GM12878 (cell line): Measurements from ENCODE around the gene FGF12. TPM values are rescaled to one million over a fixed set of nuclear protein-coding genes. Genes with fewer than 3 reads are reported as not detected.

ENCODE experiments used
- ATAC-seq: fragments of 200-7000 bp; cut with Tn5 transposase; 3 replicates; pipeline ENCODE4 v1.9.1; 2020; ENCODE audit warnings: mild to moderate bottlenecking, moderate library complexity
- BruUV-seq: library from RNA; stranded (reverse); fragments of 400-500 nt; replicated peaks from 2 replicates; lab custom pipeline; 2021; lab: Mats Ljungman, UMichigan
- CTCF ChIA-PET: fragments of 300-600 bp; sonication (Branson Sonifier 250); formaldehyde crosslinking; extraction: SDS; loops from one replicate; lab custom pipeline; 2021; ENCODE audit warnings: inconsistent platforms; lab: Yijun Ruan, JAX
- POLR2A ChIA-PET: fragments of 350-600 bp; formaldehyde crosslinking; extraction: SDS; loops from one replicate; lab custom pipeline; 2021; ENCODE audit warnings: inconsistent platforms; lab: Charles Lee
- RAD21 ChIA-PET: fragments of 300-600 bp; sonication (Branson Sonifier 250); formaldehyde crosslinking; loops from one replicate; lab custom pipeline; 2023; ENCODE audit warnings: antibody characterized with exemption; ENCODE audit not compliant: unreplicated experiment; lab: Charles Lee
- SMC1A ChIA-PET: fragments of 300-600 bp; sonication (Branson Sonifier 250); formaldehyde crosslinking; loops from one replicate; lab custom pipeline; 2023; ENCODE audit not compliant: unreplicated experiment, uncharacterized antibody; lab: Charles Lee
- DNase-seq: peaks from one replicate; pipeline ENCODE4 v3.0.0-alpha.2; 2011; ENCODE audit warnings: low read depth, low spot score
- FAIRE-seq: peaks from 3 replicates; lab custom pipeline; 2011; peaks lifted over from hg19 to GRCh38; lab: Jason Lieb, UNC
- H2AFZ ChIP-seq: 2 replicates; pipeline ENCODE4 v1.6.0; 2011; ENCODE audit warnings: low read depth, low read length, control low read depth; ENCODE audit not compliant: control insufficient read depth
- H3K27ac ChIP-seq: 2 replicates; pipeline ENCODE4 v1.5.1; 2011; ENCODE audit warnings: control low read depth; ENCODE audit not compliant: control insufficient read depth, insufficient read depth
- H3K27me3 ChIP-seq, 2 experiments: replicated peaks in 1 of 2; 2 replicates each; pipeline versions ENCODE4 v1.6.0 to v1.6.1; 2011; ENCODE audit warnings: low read length in 1 of 2; ENCODE audit not compliant: control insufficient read depth in 2 of 2, insufficient read depth in 2 of 2
- H3K36me3 ChIP-seq, 2 experiments: 2 replicates each; pipeline ENCODE4 v1.5.1; 2011; ENCODE audit warnings: low read length in 1 of 2; ENCODE audit not compliant: control insufficient read depth in 2 of 2, insufficient read depth in 2 of 2
- H3K4me1 ChIP-seq: 2 replicates; pipeline ENCODE4 v1.6.1; 2011; ENCODE audit warnings: mild to moderate bottlenecking, low read length, moderate library complexity, mixed read lengths; ENCODE audit not compliant: control insufficient read depth, insufficient read depth
- H3K4me2 ChIP-seq: 2 replicates; pipeline ENCODE4 v1.6.0; 2011; ENCODE audit warnings: control low read depth; ENCODE audit not compliant: control insufficient read depth, insufficient read depth
- H3K4me3 ChIP-seq: fragments of 200-600 bp; sonication (generic); 2 replicates; pipeline ENCODE4 v1.5.1; 2016
- H3K79me2 ChIP-seq: 2 replicates; pipeline ENCODE4 v1.6.0; 2011; ENCODE audit warnings: low read length; ENCODE audit not compliant: control insufficient read depth, insufficient read depth
- H3K9ac ChIP-seq: 2 replicates; pipeline ENCODE4 v1.8.0; 2011; ENCODE audit warnings: low read length, control low read depth, mixed read lengths; ENCODE audit not compliant: control insufficient read depth, insufficient read depth
- H3K9me3 ChIP-seq: replicated peaks from 3 replicates; pipeline ENCODE4 v1.5.1; 2011; ENCODE audit warnings: mild to moderate bottlenecking, low read length; ENCODE audit not compliant: control insufficient read depth, insufficient read depth
- H4K20me1 ChIP-seq: 2 replicates; pipeline ENCODE4 v1.6.0; 2011; ENCODE audit not compliant: control insufficient read depth, insufficient read depth
- BHLHE40 ChIP-seq, 2 experiments: fragments of 450-650 bp in 1 of 2; IDR thresholded peaks; 2 replicates each; pipeline ENCODE4 v1.6.1; 2011 to 2017; ENCODE audit warnings: low read depth in 2 of 2, borderline replicate concordance in 1 of 2, improper control_type of control experiment in 1 of 2, low read length in 1 of 2, mild to moderate bottlenecking in 1 of 2
- BRCA1 ChIP-seq: IDR thresholded peaks from 2 replicates; pipeline ENCODE4 v1.6.1; 2011; ENCODE audit warnings: low read depth, low read length, improper control_type of control experiment
- CEBPB ChIP-seq, 2 experiments: fragments of 150-350 bp in 1 of 2; IDR thresholded peaks; 2 replicates each; pipeline ENCODE4 v1.6.1; 2012 to 2014; ENCODE audit warnings: low read depth in 2 of 2, low read length in 2 of 2, borderline replicate concordance in 1 of 2, inconsistent platforms in 1 of 2
- HDAC2 ChIP-seq: fragments of 200-600 bp; sonication (generic); IDR thresholded peaks from 2 replicates; pipeline ENCODE4 v1.6.1; 2017
- IRF4 ChIP-seq: IDR thresholded peaks from 2 replicates; pipeline ENCODE4 v1.6.1; 2011; ENCODE audit warnings: low read depth, low read length
- KDM1A ChIP-seq: fragments of 200-600 bp; sonication (generic); IDR thresholded peaks from 2 replicates; pipeline ENCODE4 v1.6.1; 2016; ENCODE audit warnings: borderline replicate concordance
- MEF2A ChIP-seq: IDR thresholded peaks from 2 replicates; pipeline ENCODE4 v1.6.1; 2011; ENCODE audit warnings: low read depth, mild to moderate bottlenecking, low read length, moderate library complexity; ENCODE audit not compliant: insufficient read depth
- RCOR1 ChIP-seq: conservative IDR thresholded peaks from 2 replicates; pipeline ENCODE4 v1.6.1; 2012; ENCODE audit warnings: low read depth, low read length, improper control_type of control experiment
- SIX5 ChIP-seq: IDR thresholded peaks from 2 replicates; pipeline ENCODE4 v1.6.1; 2011; ENCODE audit warnings: mild to moderate bottlenecking, low read depth, low read length, moderate library complexity; ENCODE audit not compliant: severe bottlenecking
- SUPT20H ChIP-seq: IDR thresholded peaks from 2 replicates; pipeline ENCODE4 v1.6.1; 2011; ENCODE audit warnings: low read depth, mild to moderate bottlenecking, low read length, moderate library complexity, borderline replicate concordance; ENCODE audit not compliant: control insufficient read depth
- TBL1XR1 ChIP-seq: IDR thresholded peaks from 2 replicates; pipeline ENCODE4 v1.6.1; 2012; ENCODE audit warnings: low read depth, low read length, improper control_type of control experiment
- TCF7 ChIP-seq: IDR thresholded peaks from 2 replicates; pipeline ENCODE4 v1.6.1; 2014; ENCODE audit warnings: antibody characterized with exemption, borderline replicate concordance
- WRNIP1 ChIP-seq: IDR thresholded peaks from 2 replicates; pipeline ENCODE4 v1.6.1; 2011; ENCODE audit warnings: low read depth, low read length, improper control_type of control experiment, borderline replicate concordance
- YBX1 ChIP-seq: fragments of 450-650 bp; IDR thresholded peaks from 2 replicates; pipeline ENCODE4 v1.6.1; 2016; ENCODE audit warnings: antibody characterized with exemption
- YY1 ChIP-seq: IDR thresholded peaks from 2 replicates; pipeline ENCODE4 v1.6.1; 2011; ENCODE audit warnings: low read depth, mild to moderate bottlenecking, low read length
- ZZZ3 ChIP-seq: IDR thresholded peaks from 2 replicates; pipeline ENCODE4 v1.6.1; 2011; ENCODE audit warnings: low read depth; ENCODE audit not compliant: control insufficient read depth, insufficient read length
- WGBS: methylation state at CpG from one replicate; pipeline ENCODE4 v1.1.6; 2016; ENCODE audit warnings: low lambda C conversion rate; ENCODE audit not compliant: insufficient replicate concordance, insufficient coverage; ENCODE audit errors: missing lambda C conversion rate; 5-methylcytosine and 5-hydroxymethylcytosine counted together
- in situ Hi-C: fragments of 300-500 bp; cut with MboI; formaldehyde crosslinking; loops from 9 replicates; pipeline ENCODE4 v1.14.3; 2018; ENCODE audit warnings: mixed read lengths
- intact Hi-C: fragments of 100-400 bp; cut with micrococcal nuclease; formaldehyde crosslinking; loops from one replicate; pipeline ENCODE4 v1.14.2; 2022; ENCODE audit not compliant: unreplicated experiment
- polyA plus RNA-seq, 11 experiments: library from polyadenylated mRNA; depleted of rRNA in 4 of 11; unstranded in 6 of 11; stranded (reverse) in 5 of 11; fragments of >200 nt; fragmentation: Nextera tagmentation in 4 of 11; fragmentation: Illumina TruSeq in 1 of 11; extraction: Ambion mirVana in 4 of 11; extraction: Trizol in 1 of 11; gene quantifications; 1 replicate in 1 of 11; 2 replicates in 10 of 11; pipeline versions ENCODE4 v1.2.1 to v1.2.3, GENCODE V29; 2011 to 2016; ENCODE audit warnings: inconsistent platforms in 2 of 11, missing spikeins in 2 of 11, low read depth in 1 of 11
- total RNA-seq, 4 experiments: library from RNA; depleted of rRNA in 3 of 4; stranded (reverse); fragments of >200 nt in 3 of 4; fragmentation: Illumina TruSeq in 1 of 4; extraction: Trizol in 1 of 4; gene quantifications; 2 replicates each; pipeline versions ENCODE4 v1.2.1 to v1.2.3, GENCODE V29; 2013 to 2021

The FGF12 gene
- total and polyA plus RNA-seq, 10 of the 15 experiments (the other 5 are each of a cell fraction or from before 2014, with no cell fraction given) = 0.03 to 0.43 (median 0.13) TPM; not detected in 7

DNA sequence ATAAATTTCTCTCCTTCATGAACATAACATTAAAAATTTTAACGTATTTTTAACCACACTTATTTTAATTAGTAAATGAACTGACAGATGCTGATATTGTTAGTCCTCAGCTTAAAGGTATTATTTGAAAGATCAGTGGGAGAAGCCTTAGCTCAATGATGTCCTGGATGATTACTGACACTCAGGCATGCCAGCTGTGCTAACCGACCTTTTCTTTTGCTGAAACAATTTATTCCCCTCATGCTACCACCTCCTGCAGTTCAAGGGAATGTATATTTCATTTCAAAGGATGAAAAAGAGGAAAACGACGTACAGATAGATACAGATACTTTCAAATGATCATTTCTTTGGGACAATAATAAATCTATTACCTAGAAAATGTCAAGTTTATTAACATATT, 620.8 kb downstream of the FGF12 start:
- no peak for DNase-seq
- H3K36me3 ChIP-seq = no peaks in the 10 kb centered on the region
- H3K9ac ChIP-seq = no peak overlapping the region
- H3K4me3 ChIP-seq = no peak overlapping the region
- in situ Hi-C loops = no loop called here
- H3K4me1 ChIP-seq = no peaks in the 10 kb centered on the region
- intact Hi-C loops = no loop called here
- POLR2A ChIA-PET = interaction anchor here (0.6 kb wide), 1 partner anchor 84 kb away, joined by 3 read pairs; no protein-coding TSS in a partner anchor
- no peak overlapping the region for H2AFZ ChIP-seq
- TF ChIP-seq RCOR1 = no peak
- no peak for TF ChIP-seq IRF4
- TF ChIP-seq HDAC2 = no peak
- TF ChIP-seq ZZZ3 = no peak
- no peak for TF ChIP-seq TBL1XR1
- TF ChIP-seq SIX5 = no peak
- TF ChIP-seq SUPT20H = no peak
- TF ChIP-seq WRNIP1 = no peak
- TF ChIP-seq KDM1A = no peak
- TF ChIP-seq TCF7 = no peak
- no peak for TF ChIP-seq MEF2A
- TF ChIP-seq BHLHE40 (IDR thresholded peaks at IDR 0.05; ENCODE audit: borderline replicate concordance in 1 of 2, low read depth in 2 of 2, low read length in 1 of 2) = no peak
- no peak for TF ChIP-seq CEBPB (IDR thresholded peaks at IDR 0.05; ENCODE audit: borderline replicate concordance in 1 of 2, low read depth in 2 of 2, low read length in 2 of 2)
- no peak for TF ChIP-seq YY1
- TF ChIP-seq BRCA1 = no peak
- no peak for TF ChIP-seq YBX1
- TF ChIP-seq, all 136 proteins: peak for 0
- Histone ChIP-seq H3K79me2 (no peaks in the 10 kb centered on the region), H4K20me1 (no peaks in the 10 kb centered on the region), H3K4me2 (no peak overlapping the region), H3K27ac (no peak overlapping the region), H3K9me3 (no peaks in the 10 kb centered on the region), H3K27me3 (no peaks in the 10 kb centered on the region)
- WGBS = 14% methylated on average over 4 of the region's 4 CpGs
- ChIA-PET SMC1A (interaction anchor here (0.5 to 1.1 kb wide), 2 partner anchors 23 to 480 kb away, joined by 3 read pairs; no protein-coding TSS in a partner anchor), CTCF (interaction anchor here (1.1 kb wide), 1 partner anchor 24 kb away, joined by 3 read pairs; no protein-coding TSS in a partner anchor), RAD21 (no interaction called here)
- FAIRE-seq (no peak), ATAC-seq (no peak)
- BruUV-seq = no TSS peak
